ENCODE data around the gene NRTN.

DNA sequence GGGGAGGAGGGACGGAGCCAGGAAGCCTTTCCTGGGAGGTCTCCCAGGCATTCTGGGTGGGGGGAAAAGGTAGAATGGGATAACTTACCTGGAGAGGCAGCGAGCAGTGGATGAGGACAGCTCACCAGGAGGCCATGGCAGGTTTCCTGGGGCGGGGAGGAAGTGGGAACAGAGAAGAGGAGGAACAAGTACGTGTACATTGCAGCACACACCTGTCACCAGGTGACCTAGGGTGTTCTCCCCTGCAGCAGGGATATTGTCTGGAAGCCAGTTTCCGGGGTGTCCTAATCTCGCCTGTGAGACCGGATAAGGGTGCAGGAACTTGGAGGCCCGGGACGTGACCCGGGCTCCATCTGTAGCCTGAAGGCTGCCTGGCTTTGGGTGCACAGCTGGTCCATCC, 46.4 kb downstream of the NRTN start, which contains the start of gene FUT3:
- no peak for TF ChIP-seq EP300 (IDR thresholded peaks at IDR 0.05)
- TF ChIP-seq, protein P1, sequence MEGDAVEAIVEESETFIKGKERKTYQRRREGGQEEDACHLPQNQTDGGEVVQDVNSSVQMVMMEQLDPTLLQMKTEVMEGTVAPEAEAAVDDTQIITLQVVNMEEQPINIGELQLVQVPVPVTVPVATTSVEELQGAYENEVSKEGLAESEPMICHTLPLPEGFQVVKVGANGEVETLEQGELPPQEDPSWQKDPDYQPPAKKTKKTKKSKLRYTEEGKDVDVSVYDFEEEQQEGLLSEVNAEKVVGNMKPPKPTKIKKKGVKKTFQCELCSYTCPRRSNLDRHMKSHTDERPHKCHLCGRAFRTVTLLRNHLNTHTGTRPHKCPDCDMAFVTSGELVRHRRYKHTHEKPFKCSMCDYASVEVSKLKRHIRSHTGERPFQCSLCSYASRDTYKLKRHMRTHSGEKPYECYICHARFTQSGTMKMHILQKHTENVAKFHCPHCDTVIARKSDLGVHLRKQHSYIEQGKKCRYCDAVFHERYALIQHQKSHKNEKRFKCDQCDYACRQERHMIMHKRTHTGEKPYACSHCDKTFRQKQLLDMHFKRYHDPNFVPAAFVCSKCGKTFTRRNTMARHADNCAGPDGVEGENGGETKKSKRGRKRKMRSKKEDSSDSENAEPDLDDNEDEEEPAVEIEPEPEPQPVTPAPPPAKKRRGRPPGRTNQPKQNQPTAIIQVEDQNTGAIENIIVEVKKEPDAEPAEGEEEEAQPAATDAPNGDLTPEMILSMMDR (IDR thresholded peaks at IDR 0.05) = no peak
